Subcutaneous adipose tissue (tissue), 4 donors: ENCODE data around the gene TM2D3. TPM values are rescaled to one million over a fixed set of nuclear protein-coding genes. Genes with fewer than 3 reads are reported as not detected.

Experiments
- CTCF ChIP-seq: fragments of 450-650 bp; IDR thresholded peaks from one replicate; pipeline ENCODE4 v1.5.1; 2016; ENCODE audit warnings: low read depth, mild to moderate bottlenecking, control low read depth, antibody characterized with exemption, moderate library complexity
- small RNA-seq: library from RNA; depleted of rRNA; stranded (forward); fragments of <200 nt; gene quantifications from one replicate; pipeline ENCODE3, GENCODE V24; 2016
- total RNA-seq, 4 donors: library from RNA; depleted of rRNA; stranded (reverse); fragments of >200 nt; gene quantifications; one replicate each; pipeline ENCODE4 v1.1.0, GENCODE V29; 2016

The TM2D3 gene
- total RNA-seq, 4 donors from 2014 or later, result 38.4 to 60.7 (median 47.7) TPM

DNA sequence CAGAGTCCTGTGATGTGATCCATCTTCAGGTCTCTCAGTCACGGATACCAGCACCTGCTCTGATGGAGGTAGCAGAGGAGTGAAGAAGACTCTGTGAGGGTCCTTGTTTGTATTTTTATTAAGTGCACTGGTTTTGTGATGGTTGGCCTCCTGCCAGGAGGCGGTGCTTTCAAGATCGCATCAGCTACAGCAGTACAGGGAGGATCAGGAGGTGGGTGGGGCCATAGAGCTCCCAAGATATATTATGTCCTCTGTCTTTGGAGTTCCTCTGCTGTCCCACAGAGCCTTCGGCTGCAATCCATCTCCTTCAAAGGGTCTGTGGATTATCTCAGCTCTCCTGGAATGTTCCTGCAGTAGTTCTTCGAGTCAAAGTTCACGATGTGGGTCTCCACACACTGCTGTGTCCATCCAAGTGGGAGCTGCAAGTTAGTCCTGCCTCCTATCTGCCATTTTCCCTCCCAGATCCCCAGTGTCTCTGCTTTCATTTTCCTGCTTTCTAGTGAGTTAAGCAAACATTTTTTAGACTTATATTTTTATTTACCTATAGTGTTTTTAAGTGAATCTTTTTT is 54.7 kb downstream of the TM2D3 start:
- no peak for TF ChIP-seq CTCF

GRCh38 chr15:101596633-101597032 is 55.5 kb downstream of the TM2D3 start:
- TF ChIP-seq CTCF, result no peak

Small RNAs within 50 kb of the gene (small RNA-seq; reads per million reads assigned to genes)
- gene RNU6-807P, result not detected

Other genes starting within 250 kb of the TM2D3 start
- 1 to 10 TPM; 4.4 to 8.7 (median 5.9) TPM for gene PCSK6, start 162.7 kb downstream of the TM2D3 start, total RNA-seq
- 10 to 100 TPM; 17.3 to 31.3 (median 27.7) TPM for gene TARS3, start 72.1 kb upstream of the TM2D3 start, total RNA-seq
- gene OR4F6, start 151.1 kb upstream of the TM2D3 start, total RNA-seq, result not detected
- gene OR4F15, start 159.8 kb upstream of the TM2D3 start, total RNA-seq, result not detected